DOHH2 (cell line): ENCODE measurements around the gene RALGAPB.

Source experiments
- H3F3A ChIP-seq: fragments of 200-600 bp; sonication (generic), shearing (Covaris generic); 2 replicates; pipeline ENCODE4 v1.6.0; 2016; ENCODE audit warnings: antibody characterized with exemption, mild to moderate bottlenecking; ENCODE audit not compliant: control insufficient read depth, insufficient read depth
- H3K27ac ChIP-seq: fragments of 200-600 bp; sonication (generic); 2 replicates; pipeline ENCODE4 v1.5.1; 2014; ENCODE audit warnings: low read depth, mild to moderate bottlenecking, low read length, moderate library complexity
- H3K27me3 ChIP-seq: fragments of 200-600 bp; sonication (generic); 2 replicates; pipeline ENCODE4 v1.6.1; 2014; ENCODE audit warnings: mild to moderate bottlenecking, low read length, mixed read lengths; ENCODE audit not compliant: control insufficient read depth
- H3K36me3 ChIP-seq: fragments of 200-600 bp; sonication (generic); 2 replicates; pipeline ENCODE4 v1.6.1; 2014; ENCODE audit warnings: mild to moderate bottlenecking, low read length, moderate library complexity, mixed read lengths; ENCODE audit not compliant: control insufficient read depth
- H3K4me1 ChIP-seq: fragments of 200-600 bp; sonication (generic); 2 replicates; pipeline ENCODE4 v1.6.1; 2014; ENCODE audit warnings: mild to moderate bottlenecking, low read length, mixed read lengths; ENCODE audit not compliant: control insufficient read depth
- H3K4me2 ChIP-seq: fragments of 200-600 bp; sonication (generic); 2 replicates; pipeline ENCODE4 v1.6.0; 2014; ENCODE audit warnings: mild to moderate bottlenecking, low read length, moderate library complexity
- H3K4me3 ChIP-seq: fragments of 200-600 bp; sonication (generic); 2 replicates; pipeline ENCODE4 v1.5.1; 2014; ENCODE audit warnings: mild to moderate bottlenecking, low read length, mixed read lengths
- H3K79me2 ChIP-seq: fragments of 200-600 bp; sonication (generic); 2 replicates; pipeline ENCODE4 v1.6.1; 2014; ENCODE audit warnings: mild to moderate bottlenecking, low read length, mixed read lengths; ENCODE audit not compliant: control insufficient read depth
- H3K9me2 ChIP-seq: fragments of 200-600 bp; sonication (generic); replicated peaks from 2 replicates; pipeline ENCODE4 v1.6.1; 2014; ENCODE audit warnings: mild to moderate bottlenecking, low read length, mixed read lengths; ENCODE audit not compliant: control insufficient read depth
- H3K9me3 ChIP-seq: fragments of 200-600 bp; sonication (generic); 2 replicates; pipeline ENCODE4 v1.6.1; 2014; ENCODE audit warnings: antibody characterized with exemption, low read length, mixed read lengths; ENCODE audit not compliant: control insufficient read depth, insufficient read depth
- H4K20me1 ChIP-seq: fragments of 200-600 bp; sonication (generic); 2 replicates; pipeline ENCODE4 v1.6.0; 2014; ENCODE audit warnings: low read depth, mild to moderate bottlenecking, antibody characterized with exemption, low read length, moderate library complexity; ENCODE audit not compliant: control insufficient read depth, insufficient read depth
- CTCF ChIP-seq: fragments of 200-600 bp; sonication (generic); IDR thresholded peaks from one replicate; pipeline ENCODE4 v1.5.1; 2014; ENCODE audit warnings: antibody characterized with exemption, mild to moderate bottlenecking, low read depth, low read length; ENCODE audit not compliant: poor library complexity, severe bottlenecking
- EZH2phosphoT487 ChIP-seq: fragments of 200-600 bp; sonication (generic); IDR thresholded peaks from 2 replicates; pipeline ENCODE4 v1.6.1; 2017; ENCODE audit warnings: borderline replicate concordance, mild to moderate bottlenecking, antibody characterized with exemption, low read length, moderate library complexity, mixed read lengths

Gene RALGAPB

GRCh38 chr20:38479596-38479995, 7.0 kb downstream of the RALGAPB start:
- Histone ChIP-seq H3K4me2 (no peak overlapping the region), H3K79me2 (peaks cover 83% of the 10 kb centered on the region), H3K9me2 (no peaks in the 10 kb centered on the region), H3K4me1 (peaks cover 4% of the 10 kb centered on the region; the same call in 1 of the 2 replicates), H3K36me3 (peaks cover 11% of the 10 kb centered on the region; the same call in 1 of the 2 replicates), H3K4me3 (no peak overlapping the region), H3K27ac (no peak overlapping the region), H3K9me3 (no peaks in the 10 kb centered on the region), H3K27me3 (no peaks in the 10 kb centered on the region), H4K20me1 (peaks cover 6% of the 10 kb centered on the region; the same call in 1 of the 2 replicates), H3F3A (no peaks in the 10 kb centered on the region)
- TF ChIP-seq EZH2phosphoT487, result no peak
- no peak for TF ChIP-seq CTCF

GRCh38 chr20:38485041-38485440, 12.4 kb downstream of the RALGAPB start:
- no peaks in the 10 kb centered on the region; the same call in 1 of the 2 replicates for H3F3A ChIP-seq
- no peaks in the 10 kb centered on the region for H3K9me2 ChIP-seq
- H3K4me3 ChIP-seq, result no peak overlapping the region
- peaks cover 57% of the 10 kb centered on the region for H3K79me2 ChIP-seq
- no peak for TF ChIP-seq CTCF
- no peak for TF ChIP-seq EZH2phosphoT487
- 0 out of 2 replicates have a peak, but pooled peaks cover 3% of the 10 kb centered on the region for H3K4me1 ChIP-seq
- H3K9me3 ChIP-seq, result no peaks in the 10 kb centered on the region
- no peak overlapping the region for H3K4me2 ChIP-seq
- no peaks in the 10 kb centered on the region for H3K27me3 ChIP-seq
- H3K36me3 ChIP-seq, result peaks cover 19% of the 10 kb centered on the region
- H3K27ac ChIP-seq, result no peak overlapping the region
- H4K20me1 ChIP-seq, result no peaks in the 10 kb centered on the region

GRCh38 chr20:38489181-38489580, 16.5 kb downstream of the RALGAPB start:
- H3K9me2 ChIP-seq, result no peaks in the 10 kb centered on the region
- no peak overlapping the region for H3K4me3 ChIP-seq
- H3K27me3 ChIP-seq, result no peaks in the 10 kb centered on the region
- no peak overlapping the region for H3K4me2 ChIP-seq
- H3K9me3 ChIP-seq, result no peaks in the 10 kb centered on the region
- 0 out of 2 replicates have a peak, but pooled peaks cover 3% of the 10 kb centered on the region for H3K4me1 ChIP-seq
- no peaks in the 10 kb centered on the region; the same call in 1 of the 2 replicates for H3F3A ChIP-seq
- H3K36me3 ChIP-seq, result peaks cover 51% of the 10 kb centered on the region
- peaks cover 28% of the 10 kb centered on the region for H3K79me2 ChIP-seq
- no peak overlapping the region for H3K27ac ChIP-seq
- H4K20me1 ChIP-seq, result no peaks in the 10 kb centered on the region
- TF ChIP-seq CTCF (no peak), EZH2phosphoT487 (no peak)
